Erythroblast (primary cell): ENCODE data around the gene CCDC188.

ENCODE experiments used
- GATA1 ChIP-seq: IDR thresholded peaks from 2 replicates; pipeline ENCODE4 v1.6.1; 2011; ENCODE audit warnings: low read depth, mild to moderate bottlenecking, control low read depth, low read length, moderate library complexity
- POLR2A ChIP-seq: IDR thresholded peaks from 2 replicates; pipeline ENCODE4 v1.6.1; 2011; ENCODE audit warnings: mild to moderate bottlenecking, low read length

GRCh38 chr22:20178075-20178914 lies 27.4 kb upstream of the CCDC188 start:
- no peak for TF ChIP-seq POLR2A
- no peak for TF ChIP-seq GATA1
